Measurements from ENCODE around the gene MIS12.

DNA sequence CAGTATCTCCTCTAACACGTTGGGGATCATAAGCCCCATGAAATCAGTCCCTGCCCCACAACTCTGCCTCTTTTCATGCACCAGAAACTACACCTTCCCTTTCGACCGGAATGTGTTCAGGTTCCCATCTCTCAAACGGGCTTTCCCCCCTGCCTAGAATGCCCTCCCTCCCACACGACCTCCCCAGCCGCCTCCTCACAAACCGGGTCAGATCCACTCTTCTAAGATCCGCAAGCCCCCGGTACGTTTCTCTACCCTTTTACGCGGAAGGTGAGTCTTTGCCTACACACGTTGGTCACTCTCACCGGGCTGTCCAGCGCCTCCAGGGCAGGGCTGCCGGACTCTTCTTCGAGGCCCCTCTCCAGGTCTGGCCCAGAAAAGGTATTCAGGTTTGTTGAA, 18.3 kb upstream of the MIS12 start:
- TF ChIP-seq, protein P1, sequence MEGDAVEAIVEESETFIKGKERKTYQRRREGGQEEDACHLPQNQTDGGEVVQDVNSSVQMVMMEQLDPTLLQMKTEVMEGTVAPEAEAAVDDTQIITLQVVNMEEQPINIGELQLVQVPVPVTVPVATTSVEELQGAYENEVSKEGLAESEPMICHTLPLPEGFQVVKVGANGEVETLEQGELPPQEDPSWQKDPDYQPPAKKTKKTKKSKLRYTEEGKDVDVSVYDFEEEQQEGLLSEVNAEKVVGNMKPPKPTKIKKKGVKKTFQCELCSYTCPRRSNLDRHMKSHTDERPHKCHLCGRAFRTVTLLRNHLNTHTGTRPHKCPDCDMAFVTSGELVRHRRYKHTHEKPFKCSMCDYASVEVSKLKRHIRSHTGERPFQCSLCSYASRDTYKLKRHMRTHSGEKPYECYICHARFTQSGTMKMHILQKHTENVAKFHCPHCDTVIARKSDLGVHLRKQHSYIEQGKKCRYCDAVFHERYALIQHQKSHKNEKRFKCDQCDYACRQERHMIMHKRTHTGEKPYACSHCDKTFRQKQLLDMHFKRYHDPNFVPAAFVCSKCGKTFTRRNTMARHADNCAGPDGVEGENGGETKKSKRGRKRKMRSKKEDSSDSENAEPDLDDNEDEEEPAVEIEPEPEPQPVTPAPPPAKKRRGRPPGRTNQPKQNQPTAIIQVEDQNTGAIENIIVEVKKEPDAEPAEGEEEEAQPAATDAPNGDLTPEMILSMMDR (IDR thresholded peaks at IDR 0.05) = no peak
- no peak for TF ChIP-seq POLR2A (IDR thresholded peaks at IDR 0.05)

Measured in sigmoid colon (tissue), 3 donors.